D341Med (cell line): Measurements from ENCODE around the gene JARID2.

Experiments
- DNase-seq: peaks from one replicate; pipeline ENCODE4 v3.0.0; 2012; ENCODE audit warnings: low spot score

The JARID2 gene

DNA sequence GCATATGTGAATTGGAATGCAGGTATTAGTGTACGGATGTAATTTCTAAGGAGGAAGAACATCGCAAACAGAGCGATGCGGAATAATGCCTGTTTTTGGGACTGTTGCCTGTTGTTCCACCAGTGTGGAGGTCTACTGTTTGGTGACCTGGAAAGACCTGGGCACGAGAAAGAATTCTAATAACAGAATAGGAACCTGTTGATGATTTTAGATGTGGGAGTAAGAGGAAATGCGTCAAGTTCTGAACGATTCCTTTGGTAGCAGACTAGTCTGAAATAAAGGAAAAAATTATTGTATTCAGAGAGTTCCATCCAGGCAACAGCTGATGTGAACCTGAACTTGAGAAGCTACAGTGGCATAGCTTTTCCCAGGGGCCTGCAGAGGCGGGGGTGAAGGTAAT lies 224.9 kb downstream of the JARID2 start:
- no peak for DNase-seq

GRCh38 chr6:15472621-15473020 lies 226.8 kb downstream of the JARID2 start:
- no peak for DNase-seq

GRCh38 chr6:15473174-15473573 lies 227.3 kb downstream of the JARID2 start:
- DNase-seq: no peak

GRCh38 chr6:15473741-15474161 lies 227.9 kb downstream of the JARID2 start:
- DNase-seq: no peak

- DNase-seq: no peak
Measured at GRCh38 chr6:15474196-15474595, 228.3 kb downstream of the JARID2 start.

GRCh38 chr6:15475261-15475660 lies 229.4 kb downstream of the JARID2 start:
- DNase-seq: no peak

DNA sequence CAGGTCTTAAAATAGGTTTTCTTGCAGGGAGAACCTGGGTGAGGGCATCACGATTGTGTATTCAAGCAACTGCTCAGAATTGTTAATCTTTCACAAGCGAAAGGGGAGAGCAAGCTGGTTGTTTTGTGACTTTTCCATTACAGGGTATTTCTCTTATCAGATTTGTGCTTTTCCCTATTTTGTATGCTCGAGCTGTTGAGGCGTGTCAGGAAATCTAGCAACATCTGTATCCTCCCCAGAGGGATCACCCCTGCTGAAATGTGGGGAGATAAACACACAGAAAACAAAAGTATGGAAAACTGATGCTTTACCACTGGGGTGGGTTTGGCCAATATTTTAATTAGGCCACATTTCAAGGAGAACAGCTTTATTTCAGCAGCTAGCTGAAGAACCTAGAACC lies 230.0 kb downstream of the JARID2 start:
- DNase-seq: no peak

DNA sequence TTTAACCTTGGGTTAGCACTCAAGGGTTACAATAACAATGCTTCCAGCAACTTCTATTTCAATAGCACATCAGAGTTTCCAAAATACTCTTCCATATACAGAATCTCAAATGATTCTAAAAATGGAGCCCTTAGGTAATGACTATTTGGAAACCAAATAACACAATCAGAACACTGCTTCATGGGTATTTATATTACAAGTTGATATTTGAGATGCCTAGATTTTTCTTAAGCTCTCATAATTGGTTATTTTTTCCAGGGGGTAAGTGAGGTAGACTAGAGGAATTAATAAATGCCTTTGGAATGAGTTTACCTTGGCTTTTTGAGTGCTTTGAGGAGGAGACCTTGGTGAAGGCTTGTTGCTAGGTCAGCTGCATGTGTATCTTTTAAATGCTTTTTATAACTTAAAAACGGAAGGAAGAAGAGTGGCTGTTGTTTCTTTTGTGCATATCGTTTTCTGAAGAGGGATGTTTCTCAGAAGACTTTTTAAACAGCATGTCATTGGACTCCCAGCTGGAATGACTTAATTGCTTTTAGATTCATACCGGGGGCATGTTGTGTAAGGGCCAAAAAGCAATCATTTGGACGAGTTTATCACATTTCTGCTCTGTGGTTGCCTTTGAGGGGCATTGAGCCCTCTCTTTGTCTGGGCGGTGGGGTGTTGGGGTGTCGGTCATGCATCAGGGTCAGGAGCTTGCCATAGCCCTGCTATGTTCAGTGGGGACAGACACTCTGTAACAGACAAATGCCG lies 230.9 kb downstream of the JARID2 start:
- DNase-seq: no peak

DNA sequence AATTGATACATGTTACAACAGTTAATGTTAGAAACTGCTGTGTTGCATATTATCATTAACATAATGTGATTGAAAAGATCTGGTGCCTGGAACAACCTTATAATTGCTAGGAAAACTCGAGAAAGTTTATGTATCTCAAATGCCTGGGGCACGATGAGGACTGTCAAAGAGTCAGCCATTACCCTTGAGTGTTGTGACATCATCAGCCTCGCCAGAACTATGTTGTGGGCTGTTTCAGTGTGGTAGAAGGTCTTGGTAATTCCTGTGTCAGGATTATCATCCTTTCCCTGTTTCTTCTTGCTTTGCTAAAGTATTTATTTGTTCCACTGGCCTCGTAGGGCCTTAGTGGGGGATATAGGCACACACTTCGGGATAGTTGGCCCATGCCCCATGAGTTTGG lies 231.9 kb downstream of the JARID2 start:
- DNase-seq: no peak

GRCh38 chr6:15479761-15480160 lies 233.9 kb downstream of the JARID2 start:
- DNase-seq: no peak

- no peak for DNase-seq
Measured at GRCh38 chr6:15480525-15480924, 234.7 kb downstream of the JARID2 start.

DNA sequence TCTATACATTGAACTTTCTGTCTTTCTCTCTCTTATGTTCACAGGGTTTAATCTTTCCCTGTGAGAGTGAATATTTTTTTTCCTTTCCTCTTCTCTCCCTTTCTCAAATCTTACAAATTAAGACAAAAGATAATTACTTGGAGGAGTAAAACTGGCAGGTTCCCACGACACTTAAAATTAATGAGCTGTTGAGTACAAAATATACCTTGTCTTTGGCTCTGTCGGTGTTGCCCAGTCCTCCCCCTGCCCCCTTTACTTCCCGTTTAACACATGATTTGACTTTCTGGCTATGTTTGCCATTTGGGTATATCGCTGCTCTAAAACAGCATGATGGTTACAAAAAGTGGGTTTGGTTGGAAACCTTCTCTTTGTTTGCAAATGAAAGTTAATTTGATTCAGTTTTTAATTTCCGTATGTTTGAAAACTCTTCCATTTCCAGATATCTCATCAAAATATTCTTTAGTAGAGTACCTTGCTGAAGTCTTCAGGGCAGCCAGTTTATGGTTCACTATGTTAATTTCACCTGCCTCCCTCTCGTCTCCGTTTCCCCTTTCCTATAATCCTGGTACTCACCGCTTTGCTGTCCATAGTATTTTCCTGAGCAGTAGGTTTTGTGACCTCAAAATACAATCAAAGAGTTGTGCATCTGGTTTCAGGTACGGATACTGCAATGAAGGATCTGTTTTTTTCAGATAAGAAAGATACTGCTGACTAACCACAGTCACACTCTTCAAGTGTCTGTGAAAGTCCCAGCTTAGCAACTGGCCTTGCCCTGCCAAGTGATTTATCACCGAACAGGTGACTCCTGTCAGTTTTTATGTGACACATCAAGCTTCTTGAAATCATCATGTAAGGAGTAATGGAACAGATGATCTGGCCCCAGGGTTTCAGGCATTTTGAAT lies 235.8 kb downstream of the JARID2 start:
- DNase-seq: no peak

- DNase-seq: no peak
Measured at GRCh38 chr6:15483060-15483459, 237.2 kb downstream of the JARID2 start.

- no peak for DNase-seq
Measured at GRCh38 chr6:15484140-15484539, 238.3 kb downstream of the JARID2 start.

GRCh38 chr6:15484821-15485220 lies 239.0 kb downstream of the JARID2 start:
- no peak for DNase-seq

DNA sequence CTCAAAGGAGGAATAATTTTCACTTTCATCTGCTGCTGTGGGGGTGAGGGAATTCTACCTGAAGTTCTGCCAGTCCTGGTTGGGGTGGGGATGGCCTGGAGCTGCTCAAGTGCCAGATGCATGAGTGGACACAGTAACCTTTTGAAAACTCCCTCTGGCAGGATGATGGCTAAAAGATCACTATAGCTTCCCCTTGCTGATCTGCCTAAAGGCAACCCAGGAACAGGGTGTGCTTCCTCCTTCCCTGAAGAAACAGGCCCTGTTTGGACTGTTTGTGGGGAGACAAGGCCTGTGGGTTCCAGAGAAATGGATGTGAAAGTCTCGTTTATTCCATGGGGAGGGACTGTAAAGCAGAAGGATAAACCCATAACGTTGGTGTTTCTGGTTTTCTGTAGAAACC lies 240.1 kb downstream of the JARID2 start:
- no peak for DNase-seq

- no peak for DNase-seq
Measured at GRCh38 chr6:15487262-15487661, 241.4 kb downstream of the JARID2 start.

- no peak for DNase-seq
Measured at GRCh38 chr6:15489261-15489962, 243.5 kb downstream of the JARID2 start.

GRCh38 chr6:15490242-15491100 lies 244.6 kb downstream of the JARID2 start:
- DNase-seq: no peak

- DNase-seq: peak; percentile 72
Measured at GRCh38 chr6:15491255-15491985, 245.6 kb downstream of the JARID2 start.

- DNase-seq: no peak
Measured at GRCh38 chr6:15491986-15492269, 246.1 kb downstream of the JARID2 start.
